Erythroblast (primary cell): ENCODE measurements around the gene RRP1.

Source experiments
- GATA1 ChIP-seq: IDR thresholded peaks from 2 replicates; pipeline ENCODE4 v1.6.1; 2011; ENCODE audit warnings: low read depth, mild to moderate bottlenecking, control low read depth, low read length, moderate library complexity
- POLR2A ChIP-seq: IDR thresholded peaks from 2 replicates; pipeline ENCODE4 v1.6.1; 2011; ENCODE audit warnings: mild to moderate bottlenecking, low read length

- TF ChIP-seq POLR2A (no peak), GATA1 (no peak)
Observed at GRCh38 chr21:43743947-43744346, 45.4 kb upstream of the RRP1 start.
